ENCODE data around the gene PPP2R2B. TPM values are rescaled to one million over a fixed set of nuclear protein-coding genes. Genes with fewer than 3 reads are reported as not detected.
"Not testable (repeated sequence)": the region's sequence is repeated elsewhere in the genome, so short reads cannot be mapped to it uniquely, and the experiment has no call there.

Gene PPP2R2B
- total RNA-seq, 2 donors from 2014 or later, result 0.46 to 1.8 TPM

GRCh38 chr5:146609731-146610130 lies 268.8 kb downstream of the PPP2R2B start:
- H3K9me3 Mint-ChIP-seq; H3K36me3 Mint-ChIP-seq; H3K27ac Mint-ChIP-seq; ATAC-seq; DNase-seq (ENCODE audit: low spot score in 2 of 2): not testable (repeated sequence)

- Mint-ChIP-seq H3K9me3 (peaks cover 0 to 4% of the 10 kb centered on the region in 2 donors), H3K36me3 (peaks cover 0 to 4% of the 10 kb centered on the region in 2 donors), H3K27ac (no peak overlapping the region)
- no peak for ATAC-seq
- DNase-seq (ENCODE audit: low spot score in 2 of 2), result no peak
These were observed 270.8 kb downstream of the PPP2R2B start for GRCh38 chr5:146607659-146608332.

- DNase-seq (ENCODE audit: low spot score in 2 of 2) (no peak), ATAC-seq (no peak)
- Mint-ChIP-seq H3K36me3 (peaks cover 0 to 4% of the 10 kb centered on the region in 2 donors), H3K27ac (no peak overlapping the region), H3K9me3 (peaks cover 0 to 4% of the 10 kb centered on the region in 2 donors)
These were observed 271.7 kb downstream of the PPP2R2B start for GRCh38 chr5:146606893-146607292.

- Mint-ChIP-seq H3K27ac (no peak overlapping the region), H3K9me3 (no peaks in the 10 kb centered on the region), H3K36me3 (no peaks in the 10 kb centered on the region)
- ATAC-seq, result no peak
- no peak for DNase-seq (ENCODE audit: low spot score in 2 of 2)
These were observed 278.2 kb downstream of the PPP2R2B start for GRCh38 chr5:146600376-146600775.

GRCh38 chr5:146599261-146599660 lies 279.3 kb downstream of the PPP2R2B start:
- ATAC-seq, result no peak
- DNase-seq (ENCODE audit: low spot score in 2 of 2), result no peak
- Mint-ChIP-seq H3K36me3 (no peaks in the 10 kb centered on the region), H3K27ac (no peak overlapping the region), H3K9me3 (no peaks in the 10 kb centered on the region)

- H3K27ac Mint-ChIP-seq, result no peak overlapping the region
- ATAC-seq, result no peak
- H3K9me3 Mint-ChIP-seq, result no peaks in the 10 kb centered on the region
- no peaks in the 10 kb centered on the region for H3K36me3 Mint-ChIP-seq
- no peak for DNase-seq (ENCODE audit: low spot score in 2 of 2)
These were observed 283.5 kb downstream of the PPP2R2B start for GRCh38 chr5:146595088-146595487.

- no peak for ATAC-seq
- no peaks in the 10 kb centered on the region for H3K36me3 Mint-ChIP-seq
- H3K27ac Mint-ChIP-seq, result no peak overlapping the region
- H3K9me3 Mint-ChIP-seq, result no peaks in the 10 kb centered on the region
- no peak for DNase-seq (ENCODE audit: low spot score in 2 of 2)
These were observed 286.2 kb downstream of the PPP2R2B start for GRCh38 chr5:146592352-146592751.

GRCh38 chr5:146589028-146589345 lies 289.6 kb downstream of the PPP2R2B start:
- ATAC-seq (no peak), DNase-seq (ENCODE audit: low spot score in 2 of 2) (no peak)
- H3K36me3 Mint-ChIP-seq, result no peaks in the 10 kb centered on the region
- no peaks in the 10 kb centered on the region for H3K9me3 Mint-ChIP-seq
- H3K27ac Mint-ChIP-seq, result no peak overlapping the region

GRCh38 chr5:146588331-146589027 lies 290.1 kb downstream of the PPP2R2B start:
- ATAC-seq (no peak), DNase-seq (ENCODE audit: low spot score in 2 of 2) (no peak)
- H3K27ac Mint-ChIP-seq, result no peak overlapping the region
- no peaks in the 10 kb centered on the region for H3K9me3 Mint-ChIP-seq
- no peaks in the 10 kb centered on the region for H3K36me3 Mint-ChIP-seq

- no peak for ATAC-seq
- H3K36me3 Mint-ChIP-seq, result no peaks in the 10 kb centered on the region
- no peak for DNase-seq (ENCODE audit: low spot score in 2 of 2)
- no peak overlapping the region for H3K27ac Mint-ChIP-seq
- H3K9me3 Mint-ChIP-seq, result no peaks in the 10 kb centered on the region
These were observed 291.8 kb downstream of the PPP2R2B start for GRCh38 chr5:146586752-146587151.

- Mint-ChIP-seq H3K36me3 (no peaks in the 10 kb centered on the region), H3K27ac (no peak overlapping the region), H3K9me3 (no peaks in the 10 kb centered on the region)
- no peak for DNase-seq (ENCODE audit: low spot score in 2 of 2)
- ATAC-seq, result no peak
These were observed 293.8 kb downstream of the PPP2R2B start for GRCh38 chr5:146584750-146585149.

- Mint-ChIP-seq H3K36me3 (no peaks in the 10 kb centered on the region), H3K27ac (no peak overlapping the region), H3K9me3 (peaks cover 0 to under 1% of the 10 kb centered on the region in 2 donors)
- ATAC-seq (no peak), DNase-seq (ENCODE audit: low spot score in 2 of 2) (no peak)
These were observed 296.4 kb downstream of the PPP2R2B start for GRCh38 chr5:146582051-146582596.

- H3K9me3 Mint-ChIP-seq, result peaks cover 6 to 12% of the 10 kb centered on the region in 2 donors
- peaks cover 0 to 7% of the 10 kb centered on the region in 2 donors for H3K36me3 Mint-ChIP-seq
- ATAC-seq (no peak), DNase-seq (ENCODE audit: low spot score in 2 of 2) (no peak)
- no peak overlapping the region for H3K27ac Mint-ChIP-seq
These were observed 298.3 kb downstream of the PPP2R2B start for GRCh38 chr5:146580237-146580636.

GRCh38 chr5:146574713-146575112 lies 303.8 kb downstream of the PPP2R2B start:
- H3K9me3 Mint-ChIP-seq, result peaks cover 10 to 16% of the 10 kb centered on the region in 2 donors
- no peak overlapping the region for H3K27ac Mint-ChIP-seq
- ATAC-seq (no peak), DNase-seq (ENCODE audit: low spot score in 2 of 2) (no peak)
- H3K36me3 Mint-ChIP-seq, result peaks cover 0 to 7% of the 10 kb centered on the region in 2 donors

GRCh38 chr5:146568161-146568560 lies 310.4 kb downstream of the PPP2R2B start:
- DNase-seq (ENCODE audit: low spot score in 2 of 2), result no peak
- H3K27ac Mint-ChIP-seq, result no peak overlapping the region
- ATAC-seq, result no peak
- no peaks in the 10 kb centered on the region for H3K9me3 Mint-ChIP-seq
- no peaks in the 10 kb centered on the region for H3K36me3 Mint-ChIP-seq

- DNase-seq (ENCODE audit: low spot score in 2 of 2) (peak in 1 of 2 donors; percentile 63), ATAC-seq (peak; percentile 83 to 99)
- Mint-ChIP-seq H3K27ac (no peak overlapping the region), H3K9me3 (no peaks in the 10 kb centered on the region), H3K36me3 (no peaks in the 10 kb centered on the region)
These were observed 312.7 kb downstream of the PPP2R2B start for GRCh38 chr5:146565764-146566367.

GRCh38 chr5:146564007-146564762 lies 314.4 kb downstream of the PPP2R2B start:
- Mint-ChIP-seq H3K27ac (no peak overlapping the region), H3K9me3 (no peaks in the 10 kb centered on the region)
- DNase-seq (ENCODE audit: low spot score in 2 of 2), result no peak

More at GRCh38 chr5:146564007-146564762, 314.4 kb downstream of the PPP2R2B start:
- ATAC-seq, result no peak
- H3K36me3 Mint-ChIP-seq, result no peaks in the 10 kb centered on the region

Data from activated naive CD4-positive, alpha-beta T cell treated with anti-CD3 and anti-CD28 coated beads, Interleukin-2, amount 50 U/mL, for 72 hours (primary cell).